Thoracic aorta (tissue), 2 donors: ENCODE measurements around the gene MBD3L1. TPM values are rescaled to one million over a fixed set of nuclear protein-coding genes. Genes with fewer than 3 reads are reported as not detected.

Source experiments
- ATAC-seq: fragments of 150-250 bp; one replicate; pipeline ENCODE4 v1.8.0; 2017; ENCODE audit warnings: low read depth; ENCODE audit not compliant: insufficient number of reproducible peaks, low FRiP score
- DNase-seq: peaks from one replicate; pipeline ENCODE4 v3.0.0-alpha.2; 2020; ENCODE audit warnings: low spot score
- H3K27ac ChIP-seq, 2 donors: fragments of 200-600 bp; sonication (generic); 1 replicate in 1 of 2; 2 replicates in 1 of 2; pipeline ENCODE4 v1.5.1; 2016; ENCODE audit warnings: mild to moderate bottlenecking in 2 of 2, moderate library complexity in 2 of 2
- H3K27me3 ChIP-seq: fragments of 200-600 bp; sonication (generic); replicated peaks from 2 replicates; pipeline ENCODE4 v1.6.0; 2016; ENCODE audit warnings: mild to moderate bottlenecking; ENCODE audit not compliant: insufficient read depth
- H3K36me3 ChIP-seq: fragments of 200-600 bp; sonication (generic); one replicate; pipeline ENCODE4 v1.5.1; 2016
- H3K4me1 ChIP-seq, 2 donors: fragments of 200-600 bp; sonication (generic); 1 replicate in 1 of 2; 2 replicates in 1 of 2; pipeline versions ENCODE4 v1.5.1 to v1.6.0; 2016; ENCODE audit warnings: low read depth in 2 of 2, mild to moderate bottlenecking in 1 of 2; ENCODE audit not compliant: control insufficient read depth in 1 of 2
- H3K4me3 ChIP-seq: fragments of 200-600 bp; sonication (generic); 2 replicates; pipeline ENCODE4 v1.5.1; 2016; ENCODE audit warnings: mild to moderate bottlenecking
- H3K9me3 ChIP-seq: fragments of 200-600 bp; sonication (generic); 2 replicates; pipeline ENCODE4 v1.5.1; 2016
- total RNA-seq, 2 donors: library from RNA; depleted of rRNA; stranded (reverse); fragments of >200 nt; gene quantifications; one replicate each; pipeline versions ENCODE4 v1.1.0 to v1.2.3, GENCODE V29; 2016
- TF ChIP-seq, protein P1 (sequence below): fragments of 200-600 bp; sonication (generic); IDR thresholded peaks from one replicate; pipeline ENCODE4 v1.5.1; 2019; ENCODE audit warnings: antibody characterized with exemption

Gene MBD3L1
- total RNA-seq, 2 donors from 2014 or later = not detected

DNA sequence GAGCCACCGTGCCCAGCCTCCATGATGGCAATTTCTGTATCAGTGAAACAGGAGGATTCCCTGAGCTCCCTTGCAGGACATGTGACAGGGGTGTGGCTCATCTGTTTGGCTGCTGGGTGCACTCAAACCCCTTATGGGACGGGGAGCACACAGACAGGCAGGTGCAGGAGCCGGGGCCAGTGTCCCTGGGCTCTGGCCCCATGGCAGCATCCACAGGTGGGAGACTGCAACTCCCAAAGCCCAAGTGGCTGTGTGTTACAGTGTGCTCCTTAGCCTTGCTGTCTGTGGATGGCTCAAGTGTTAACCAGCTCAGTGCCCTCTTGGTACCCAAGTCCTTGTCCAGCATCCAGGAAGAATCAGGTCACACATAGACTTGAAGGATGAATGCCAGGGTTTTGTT lies 14.6 kb downstream of the MBD3L1 start:
- H3K4me3 ChIP-seq = no peak overlapping the region
- H3K9me3 ChIP-seq = peaks cover 2% of the 10 kb centered on the region
- TF ChIP-seq, protein P1, sequence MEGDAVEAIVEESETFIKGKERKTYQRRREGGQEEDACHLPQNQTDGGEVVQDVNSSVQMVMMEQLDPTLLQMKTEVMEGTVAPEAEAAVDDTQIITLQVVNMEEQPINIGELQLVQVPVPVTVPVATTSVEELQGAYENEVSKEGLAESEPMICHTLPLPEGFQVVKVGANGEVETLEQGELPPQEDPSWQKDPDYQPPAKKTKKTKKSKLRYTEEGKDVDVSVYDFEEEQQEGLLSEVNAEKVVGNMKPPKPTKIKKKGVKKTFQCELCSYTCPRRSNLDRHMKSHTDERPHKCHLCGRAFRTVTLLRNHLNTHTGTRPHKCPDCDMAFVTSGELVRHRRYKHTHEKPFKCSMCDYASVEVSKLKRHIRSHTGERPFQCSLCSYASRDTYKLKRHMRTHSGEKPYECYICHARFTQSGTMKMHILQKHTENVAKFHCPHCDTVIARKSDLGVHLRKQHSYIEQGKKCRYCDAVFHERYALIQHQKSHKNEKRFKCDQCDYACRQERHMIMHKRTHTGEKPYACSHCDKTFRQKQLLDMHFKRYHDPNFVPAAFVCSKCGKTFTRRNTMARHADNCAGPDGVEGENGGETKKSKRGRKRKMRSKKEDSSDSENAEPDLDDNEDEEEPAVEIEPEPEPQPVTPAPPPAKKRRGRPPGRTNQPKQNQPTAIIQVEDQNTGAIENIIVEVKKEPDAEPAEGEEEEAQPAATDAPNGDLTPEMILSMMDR = no peak
- ATAC-seq (no peak), DNase-seq (no peak)
- no peaks in the 10 kb centered on the region for H3K4me1 ChIP-seq
- no peak overlapping the region for H3K27ac ChIP-seq
- no peaks in the 10 kb centered on the region for H3K27me3 ChIP-seq
- H3K36me3 ChIP-seq = no peaks in the 10 kb centered on the region

DNA sequence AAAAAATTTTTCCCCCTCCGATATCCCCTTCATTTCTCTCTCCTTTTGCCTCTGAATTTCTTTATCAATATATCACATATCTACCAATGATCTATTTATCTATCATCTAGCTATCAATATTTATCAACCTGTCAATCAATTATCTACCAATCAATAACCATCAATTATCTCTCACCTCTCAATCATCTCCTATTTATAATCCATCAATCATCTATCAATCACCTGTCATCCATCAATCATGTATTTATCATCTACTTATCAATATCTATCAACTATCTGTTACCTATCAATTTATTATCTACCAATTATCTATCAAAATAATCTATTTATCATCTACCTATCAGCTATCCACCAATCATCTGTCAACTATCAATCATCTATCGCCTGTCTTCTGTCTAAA lies 17.1 kb downstream of the MBD3L1 start:
- Histone ChIP-seq H3K27me3 (no peaks in the 10 kb centered on the region), H3K4me1 (no peaks in the 10 kb centered on the region), H3K27ac (no peak overlapping the region), H3K9me3 (peaks cover 2% of the 10 kb centered on the region), H3K36me3 (no peaks in the 10 kb centered on the region), H3K4me3 (no peak overlapping the region)
- ATAC-seq = no peak
- TF ChIP-seq, protein P1 = no peak
- no peak for DNase-seq

DNA sequence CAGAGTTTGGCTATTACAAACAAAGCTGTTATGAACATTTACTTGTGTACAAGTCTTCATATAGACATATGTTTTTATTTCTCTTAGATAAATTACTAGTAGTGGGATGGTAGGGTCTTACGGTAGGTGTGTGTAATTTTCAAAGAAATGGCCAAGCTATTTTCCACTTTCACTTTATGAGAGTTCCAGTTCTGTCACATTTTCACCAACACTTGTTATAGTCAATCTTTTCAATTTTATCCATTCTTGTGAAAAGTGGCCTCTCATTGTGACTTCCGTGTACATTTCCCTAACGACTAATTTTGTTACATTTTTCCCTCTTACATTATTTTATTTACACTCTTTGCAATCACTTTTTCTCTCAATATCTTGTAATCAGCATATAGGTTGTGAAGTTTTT lies 18.3 kb downstream of the MBD3L1 start:
- no peak overlapping the region for H3K4me3 ChIP-seq
- TF ChIP-seq, protein P1 = no peak
- peaks cover 2% of the 10 kb centered on the region for H3K9me3 ChIP-seq
- DNase-seq (no peak), ATAC-seq (no peak)
- no peaks in the 10 kb centered on the region for H3K4me1 ChIP-seq
- no peaks in the 10 kb centered on the region for H3K36me3 ChIP-seq
- no peak overlapping the region for H3K27ac ChIP-seq
- H3K27me3 ChIP-seq = no peaks in the 10 kb centered on the region

DNA sequence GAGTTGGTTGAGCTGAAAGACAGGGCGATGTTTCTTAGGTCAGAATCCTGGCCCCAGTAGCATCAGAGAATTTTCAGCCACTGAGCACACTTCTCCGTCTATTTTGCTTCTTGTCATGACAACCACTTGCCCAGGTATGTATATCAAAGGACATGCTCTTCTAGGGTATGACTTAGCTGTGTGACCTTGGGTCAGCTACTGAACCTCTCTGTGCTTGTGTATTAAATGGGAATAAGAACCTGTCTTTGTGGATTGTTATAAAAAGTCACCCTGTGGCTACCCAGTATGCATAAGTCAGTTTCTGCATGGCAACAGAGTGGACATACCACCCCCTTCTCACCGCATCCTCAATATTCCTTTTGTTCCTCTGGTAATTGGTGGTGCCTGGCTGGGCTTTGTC lies 26.1 kb downstream of the MBD3L1 start:
- DNase-seq = no peak

DNA sequence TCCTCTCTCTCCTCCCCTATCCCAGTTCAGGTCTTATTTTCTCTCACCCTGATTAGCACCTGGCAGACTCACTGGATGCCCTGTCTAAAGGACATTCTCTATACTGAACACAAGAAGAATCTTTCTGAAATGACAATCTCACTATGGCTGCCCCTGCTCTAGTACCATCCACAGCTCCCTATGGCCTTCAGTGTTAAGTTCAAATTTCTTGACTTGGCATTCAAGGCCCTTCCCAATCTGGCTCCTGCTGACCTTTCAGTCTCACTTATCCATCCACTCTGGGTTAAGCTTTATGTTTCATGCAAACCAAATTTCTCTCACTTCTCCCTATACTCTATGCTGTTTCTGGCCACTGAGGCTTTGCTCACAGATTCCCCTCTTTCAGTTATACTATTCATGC lies 34.2 kb downstream of the MBD3L1 start:
- Histone ChIP-seq H3K4me1 (no peaks in the 10 kb centered on the region), H3K27me3 (no peaks in the 10 kb centered on the region), H3K4me3 (no peak overlapping the region), H3K9me3 (no peaks in the 10 kb centered on the region), H3K36me3 (no peaks in the 10 kb centered on the region), H3K27ac (no peak overlapping the region)
- ATAC-seq = no peak
- TF ChIP-seq, protein P1 = no peak
- no peak for DNase-seq

More for the DNA sequence above, 26.1 kb downstream of the MBD3L1 start:
- Histone ChIP-seq H3K4me3 (no peak overlapping the region), H3K4me1 (no peaks in the 10 kb centered on the region), H3K9me3 (no peaks in the 10 kb centered on the region), H3K36me3 (no peaks in the 10 kb centered on the region), H3K27me3 (no peaks in the 10 kb centered on the region), H3K27ac (no peak overlapping the region)
- TF ChIP-seq, protein P1 = no peak
- no peak for ATAC-seq
